ENCODE results near the gene SNRPA. TPM values are rescaled to one million over a fixed set of nuclear protein-coding genes. Genes with fewer than 3 reads are reported as not detected.
"Not testable (repeated sequence)": the region's sequence is repeated elsewhere in the genome, so short reads cannot be mapped to it uniquely, and the experiment has no call there.

SNRPA gene
- polyA plus RNA-seq, 1 experiment = 167 TPM

DNA sequence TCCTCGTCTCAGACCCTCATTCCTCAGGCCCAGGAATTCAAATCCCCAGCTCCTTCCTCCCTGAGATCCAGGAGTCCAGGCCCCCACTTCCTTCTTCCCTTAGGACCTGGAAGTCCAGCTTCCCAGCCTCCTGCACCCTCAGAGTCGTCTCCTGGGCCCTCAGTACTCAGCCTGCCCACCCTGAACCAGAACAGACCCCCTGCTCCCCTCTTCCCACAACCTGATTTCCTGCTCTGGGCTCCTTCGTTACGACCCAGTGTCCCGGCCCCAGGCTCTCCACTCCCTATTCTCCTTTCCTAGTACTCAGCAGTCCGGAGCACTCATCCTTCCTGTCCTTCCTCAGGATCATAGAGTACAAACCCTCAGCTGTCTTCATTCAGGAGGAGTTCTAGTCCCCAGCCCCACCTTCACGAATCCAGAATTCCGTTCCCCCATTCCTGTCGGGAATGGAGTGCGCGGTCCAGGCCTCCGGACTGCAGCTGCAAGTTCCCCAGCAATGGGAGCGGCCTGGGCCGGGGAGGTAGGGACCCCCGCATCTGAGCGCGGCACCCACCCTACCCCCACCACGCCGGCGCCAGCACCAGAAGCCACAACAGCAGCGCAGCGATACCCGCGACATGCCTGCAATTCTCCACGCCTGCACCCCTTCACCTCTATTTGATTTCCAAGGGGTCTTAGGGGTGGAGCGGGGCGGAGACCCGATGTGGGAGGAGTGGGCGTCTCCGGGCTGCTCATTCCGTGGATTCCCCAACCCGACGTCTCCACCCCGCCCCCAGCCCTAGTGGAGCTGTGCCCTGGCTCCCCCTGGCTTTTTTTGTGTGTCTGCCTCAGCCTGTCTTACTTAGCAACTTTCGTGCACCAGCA lies 60.7 kb downstream of the SNRPA start:
- CTCF ChIA-PET = interaction anchor here (1.0 kb wide), 1 partner anchor 149 kb away, joined by 3 read pairs; no protein-coding TSS in a partner anchor
- DNase-seq (ENCODE audit: low read depth) = no peak
- POLR2A ChIA-PET = interaction anchor here (0.6 kb wide), 1 partner anchor 19 kb away, joined by 3 read pairs; no protein-coding TSS in a partner anchor
- no peak overlapping the region; the same call in 1 of the 2 replicates for H3K4me3 ChIP-seq (ENCODE audit: low read depth, low read length)
- TF ChIP-seq, protein P1, sequence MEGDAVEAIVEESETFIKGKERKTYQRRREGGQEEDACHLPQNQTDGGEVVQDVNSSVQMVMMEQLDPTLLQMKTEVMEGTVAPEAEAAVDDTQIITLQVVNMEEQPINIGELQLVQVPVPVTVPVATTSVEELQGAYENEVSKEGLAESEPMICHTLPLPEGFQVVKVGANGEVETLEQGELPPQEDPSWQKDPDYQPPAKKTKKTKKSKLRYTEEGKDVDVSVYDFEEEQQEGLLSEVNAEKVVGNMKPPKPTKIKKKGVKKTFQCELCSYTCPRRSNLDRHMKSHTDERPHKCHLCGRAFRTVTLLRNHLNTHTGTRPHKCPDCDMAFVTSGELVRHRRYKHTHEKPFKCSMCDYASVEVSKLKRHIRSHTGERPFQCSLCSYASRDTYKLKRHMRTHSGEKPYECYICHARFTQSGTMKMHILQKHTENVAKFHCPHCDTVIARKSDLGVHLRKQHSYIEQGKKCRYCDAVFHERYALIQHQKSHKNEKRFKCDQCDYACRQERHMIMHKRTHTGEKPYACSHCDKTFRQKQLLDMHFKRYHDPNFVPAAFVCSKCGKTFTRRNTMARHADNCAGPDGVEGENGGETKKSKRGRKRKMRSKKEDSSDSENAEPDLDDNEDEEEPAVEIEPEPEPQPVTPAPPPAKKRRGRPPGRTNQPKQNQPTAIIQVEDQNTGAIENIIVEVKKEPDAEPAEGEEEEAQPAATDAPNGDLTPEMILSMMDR (IDR thresholded peaks at IDR 0.05; ENCODE audit: insufficient read depth, low read depth, low read length) = 0 out of 2 replicates have a peak, but pooled peaks have one; percentile 7
- H3K36me3 ChIP-seq (ENCODE audit: control insufficient read depth, insufficient read depth, low read length) = peaks cover 17% of the 10 kb centered on the region
- H3K27me3 ChIP-seq (ENCODE audit: control insufficient read depth, insufficient read depth, low read length) = no peaks in the 10 kb centered on the region

DNA sequence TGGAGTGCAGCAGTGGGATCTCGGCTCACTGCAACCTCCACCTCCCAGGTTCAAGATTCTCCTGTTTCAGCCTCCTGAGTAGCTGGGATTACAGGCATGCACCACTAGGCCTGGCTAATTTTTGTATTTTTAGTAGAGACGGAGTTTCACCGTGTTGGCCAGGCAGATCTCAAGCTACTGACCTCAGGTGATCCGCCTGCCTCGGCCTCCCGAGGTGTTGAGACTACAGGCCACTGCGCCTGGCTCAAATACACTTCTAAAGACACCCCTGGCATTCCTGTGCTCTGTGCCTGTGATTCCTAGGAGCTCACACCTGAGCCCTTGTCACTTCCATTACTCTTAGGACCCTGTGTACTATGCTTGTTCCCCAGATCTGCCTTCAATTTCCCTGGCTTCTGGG lies 61.6 kb downstream of the SNRPA start:
- H3K27me3 ChIP-seq (ENCODE audit: control insufficient read depth, insufficient read depth, low read length); DNase-seq (ENCODE audit: low read depth); POLR2A ChIA-PET; H3K4me3 ChIP-seq (ENCODE audit: low read depth, low read length): not testable (repeated sequence)
- H3K36me3 ChIP-seq (ENCODE audit: control insufficient read depth, insufficient read depth, low read length) = peaks cover 12% of the 10 kb centered on the region
- CTCF ChIA-PET = interaction anchor here (1.0 kb wide), 1 partner anchor 150 kb away, joined by 3 read pairs; no protein-coding TSS in a partner anchor

DNA sequence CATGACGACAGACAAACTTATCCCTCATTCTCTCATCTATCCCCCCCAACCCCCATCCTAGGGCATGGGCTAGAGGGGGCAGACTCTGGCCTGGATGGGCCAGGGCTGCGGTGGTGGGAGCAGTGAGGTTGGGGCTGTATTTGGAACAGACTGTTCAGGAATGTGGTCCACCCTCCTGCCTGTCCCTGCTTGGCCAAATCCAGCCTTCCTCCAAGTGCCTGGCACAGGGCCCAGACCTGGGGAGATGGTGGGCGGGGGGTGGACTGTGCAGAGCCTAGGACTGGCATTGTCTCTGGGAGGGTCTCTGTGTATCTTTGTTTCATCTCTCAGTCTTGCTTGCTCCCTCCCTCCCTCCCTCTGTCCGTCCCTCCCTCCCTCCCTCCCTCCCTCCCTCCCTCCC lies 62.2 kb downstream of the SNRPA start:
- H3K36me3 ChIP-seq (ENCODE audit: control insufficient read depth, insufficient read depth, low read length) = peaks cover 8% of the 10 kb centered on the region
- POLR2A ChIA-PET = no interaction called here
- no peak for DNase-seq (ENCODE audit: low read depth)
- H3K27me3 ChIP-seq (ENCODE audit: control insufficient read depth, insufficient read depth, low read length) = no peaks in the 10 kb centered on the region
- CTCF ChIA-PET = no interaction called here
- H3K4me3 ChIP-seq (ENCODE audit: low read depth, low read length) = no peak overlapping the region
- TF ChIP-seq, protein P1 (IDR thresholded peaks at IDR 0.05; ENCODE audit: insufficient read depth, low read depth, low read length) = no peak

Small RNA genes within 50 kb of the gene (small RNA-seq; reads per million reads assigned to genes)
- gene RNU6-195P (ENCODE audit: insufficient read length, low read depth, low replicate concordance) = not detected

Other genes with a start within 250 kb of the SNRPA start
- 35.5 and 59.0 TPM in 2 replicates for gene SHKBP1, start 174.3 kb upstream of the SNRPA start, polyA plus RNA-seq (2011; rRNA removed)
- 8.9 and 14.5 TPM in 2 replicates for gene LTBP4, start 149.8 kb upstream of the SNRPA start, polyA plus RNA-seq (2011; rRNA removed)
- 15.9 and 28.6 TPM in 2 replicates for gene NUMBL, start 60.6 kb upstream of the SNRPA start, polyA plus RNA-seq (2011; rRNA removed)
- 22.7 and 35.3 TPM in 2 replicates for gene COQ8B, start 34.3 kb upstream of the SNRPA start, polyA plus RNA-seq (2011; rRNA removed)
- gene ITPKC, start 34.1 kb upstream of the SNRPA start, polyA plus RNA-seq (2011; rRNA removed) = 8.9 and 11.9 TPM in 2 replicates
- gene ACTMAP, start 726 bp upstream of the SNRPA start, polyA plus RNA-seq (2011; rRNA removed) = 3.9 and 5.5 TPM in 2 replicates
- not detected in 2 replicates for gene MIA, start 24.3 kb downstream of the SNRPA start, polyA plus RNA-seq (2011; rRNA removed)
- gene RAB4B, start 27.0 kb downstream of the SNRPA start, polyA plus RNA-seq (2011; rRNA removed) = 16.5 and 25.4 TPM in 2 replicates
- 39.3 and 65.5 TPM in 2 replicates for gene EGLN2, start 48.0 kb downstream of the SNRPA start, polyA plus RNA-seq (2011; rRNA removed)
- gene CYP2A6, start 99.2 kb downstream of the SNRPA start, polyA plus RNA-seq (2011; rRNA removed) = not detected in 2 replicates
- gene CYP2A7, start 131.0 kb downstream of the SNRPA start, polyA plus RNA-seq (2011; rRNA removed) = not detected in 2 replicates
- not detected in 2 replicates for gene CYP2B6, start 240.1 kb downstream of the SNRPA start, polyA plus RNA-seq (2011; rRNA removed)

Data from BJ (cell line).